GM03348 (cell line): ENCODE results near the gene MS4A13.
"Not testable (repeated sequence)": the region's sequence is repeated elsewhere in the genome, so short reads cannot be mapped to it uniquely, and the experiment has no call there.

Experiments used
- DNase-seq: peaks from one replicate; pipeline ENCODE4 v3.0.0; 2012; ENCODE audit warnings: low spot score

Gene MS4A13

GRCh38 chr11:60530454-60531100 lies 15.4 kb downstream of the MS4A13 start:
- DNase-seq: no peak

DNA sequence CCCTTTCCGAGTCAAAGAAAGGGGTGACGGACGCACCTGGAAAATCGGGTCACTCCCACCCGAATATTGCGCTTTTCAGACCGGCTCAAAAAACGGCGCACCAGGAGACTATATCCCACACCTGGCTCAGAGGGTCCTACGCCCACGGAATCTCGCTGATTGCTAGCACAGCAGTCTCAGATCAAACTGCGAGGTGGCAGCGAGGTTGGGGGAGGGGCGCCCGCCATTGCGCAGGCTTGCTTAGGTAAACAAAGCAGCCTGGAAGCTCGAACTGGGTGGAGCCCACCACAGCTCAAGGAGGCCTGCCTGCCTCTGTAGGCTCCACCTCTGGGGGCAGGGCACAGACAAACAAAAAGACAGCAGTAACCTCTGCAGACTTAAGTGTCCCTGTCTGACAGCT lies 17.2 kb downstream of the MS4A13 start:
- not testable (repeated sequence) for DNase-seq

- not testable (repeated sequence) for DNase-seq
These were observed 23.4 kb downstream of the MS4A13 start for GRCh38 chr11:60538627-60539026.

GRCh38 chr11:60544077-60544476 lies 28.9 kb downstream of the MS4A13 start:
- DNase-seq: no peak

GRCh38 chr11:60561254-60561653 lies 46.1 kb downstream of the MS4A13 start:
- no peak for DNase-seq

- DNase-seq: no peak
These were observed 48.5 kb downstream of the MS4A13 start for GRCh38 chr11:60563553-60564235.

DNA sequence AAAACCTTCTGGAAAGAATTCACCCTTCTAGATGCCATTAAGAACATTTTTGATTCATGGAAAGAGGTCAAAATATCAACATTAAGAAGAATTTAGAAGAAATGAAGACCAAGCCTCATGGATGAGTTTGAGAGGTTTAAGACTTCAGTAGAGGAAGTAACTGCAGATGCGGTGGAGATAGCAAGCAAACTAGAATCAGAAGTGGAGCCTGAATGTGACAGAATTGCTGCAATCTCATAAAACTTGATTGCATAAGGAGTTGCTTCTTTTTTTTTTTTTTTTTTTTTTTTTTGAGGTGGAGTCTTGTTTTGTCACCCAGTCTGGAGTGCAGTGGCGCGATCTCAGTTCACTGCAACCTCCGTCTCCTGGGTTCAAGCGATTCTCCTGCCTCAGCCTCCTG lies 51.6 kb downstream of the MS4A13 start:
- no peak for DNase-seq

GRCh38 chr11:60570970-60571369 lies 55.8 kb downstream of the MS4A13 start:
- DNase-seq: no peak

- no peak for DNase-seq
These were observed 74.4 kb downstream of the MS4A13 start for GRCh38 chr11:60589611-60590010.
